Jurkat, Clone E6-1 (cell line): ENCODE measurements around the gene ADAR. TPM values are rescaled to one million over a fixed set of nuclear protein-coding genes. Genes with fewer than 3 reads are reported as not detected.
"Not testable (repeated sequence)": the region's sequence is repeated elsewhere in the genome, so short reads cannot be mapped to it uniquely, and the experiment has no call there.

Experiments
- DNase-seq: peaks from one replicate; pipeline ENCODE4 v3.0.0-alpha.2; 2011; ENCODE audit warnings: low read depth, low spot score
- H3K4me3 ChIP-seq: 2 replicates; pipeline ENCODE4 v1.5.1; 2011; ENCODE audit warnings: mild to moderate bottlenecking, low read length, control low read depth, moderate library complexity
- polyA plus RNA-seq: library from polyadenylated mRNA; unstranded; fragments of >200 nt; gene quantifications from one replicate; pipeline ENCODE4 v1.2.1, GENCODE V29; 2012; ENCODE audit warnings: missing spikeins; ENCODE audit not compliant: insufficient read length, insufficient read depth

Gene ADAR, protein sequence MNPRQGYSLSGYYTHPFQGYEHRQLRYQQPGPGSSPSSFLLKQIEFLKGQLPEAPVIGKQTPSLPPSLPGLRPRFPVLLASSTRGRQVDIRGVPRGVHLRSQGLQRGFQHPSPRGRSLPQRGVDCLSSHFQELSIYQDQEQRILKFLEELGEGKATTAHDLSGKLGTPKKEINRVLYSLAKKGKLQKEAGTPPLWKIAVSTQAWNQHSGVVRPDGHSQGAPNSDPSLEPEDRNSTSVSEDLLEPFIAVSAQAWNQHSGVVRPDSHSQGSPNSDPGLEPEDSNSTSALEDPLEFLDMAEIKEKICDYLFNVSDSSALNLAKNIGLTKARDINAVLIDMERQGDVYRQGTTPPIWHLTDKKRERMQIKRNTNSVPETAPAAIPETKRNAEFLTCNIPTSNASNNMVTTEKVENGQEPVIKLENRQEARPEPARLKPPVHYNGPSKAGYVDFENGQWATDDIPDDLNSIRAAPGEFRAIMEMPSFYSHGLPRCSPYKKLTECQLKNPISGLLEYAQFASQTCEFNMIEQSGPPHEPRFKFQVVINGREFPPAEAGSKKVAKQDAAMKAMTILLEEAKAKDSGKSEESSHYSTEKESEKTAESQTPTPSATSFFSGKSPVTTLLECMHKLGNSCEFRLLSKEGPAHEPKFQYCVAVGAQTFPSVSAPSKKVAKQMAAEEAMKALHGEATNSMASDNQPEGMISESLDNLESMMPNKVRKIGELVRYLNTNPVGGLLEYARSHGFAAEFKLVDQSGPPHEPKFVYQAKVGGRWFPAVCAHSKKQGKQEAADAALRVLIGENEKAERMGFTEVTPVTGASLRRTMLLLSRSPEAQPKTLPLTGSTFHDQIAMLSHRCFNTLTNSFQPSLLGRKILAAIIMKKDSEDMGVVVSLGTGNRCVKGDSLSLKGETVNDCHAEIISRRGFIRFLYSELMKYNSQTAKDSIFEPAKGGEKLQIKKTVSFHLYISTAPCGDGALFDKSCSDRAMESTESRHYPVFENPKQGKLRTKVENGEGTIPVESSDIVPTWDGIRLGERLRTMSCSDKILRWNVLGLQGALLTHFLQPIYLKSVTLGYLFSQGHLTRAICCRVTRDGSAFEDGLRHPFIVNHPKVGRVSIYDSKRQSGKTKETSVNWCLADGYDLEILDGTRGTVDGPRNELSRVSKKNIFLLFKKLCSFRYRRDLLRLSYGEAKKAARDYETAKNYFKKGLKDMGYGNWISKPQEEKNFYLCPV
- 85.5 TPM for polyA plus RNA-seq

GRCh38 chr1:154607609-154608396 lies at the start of gene ADAR:
Gene ADAR (minus strand): TSS chr1:154608186. CDS start chr1:154608006, 180 bp downstream.
- peak within 1 kb of the TSS; percentile 92 for H3K4me3 ChIP-seq
- DNase-seq, result peak; percentile 97

DNA sequence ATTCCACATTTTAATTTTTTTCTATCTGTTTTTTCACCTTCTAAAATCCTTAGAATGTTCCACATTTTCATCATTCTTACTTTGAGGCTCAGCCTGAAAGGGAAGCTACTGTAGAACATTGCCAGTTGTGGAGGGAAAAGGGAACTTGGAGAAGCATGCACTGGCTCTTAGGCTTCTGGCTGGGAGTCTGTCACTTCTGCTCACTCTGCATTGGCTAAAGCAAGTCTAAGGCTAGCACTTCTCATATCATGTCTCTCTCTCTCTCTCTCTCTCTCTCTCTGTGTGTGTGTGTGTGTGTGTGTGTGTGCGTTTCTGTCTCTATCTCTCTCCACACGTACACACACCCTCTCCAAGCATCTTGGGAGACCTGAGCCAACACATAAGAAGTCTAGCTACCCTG lies 49.6 kb upstream of the ADAR start:
- DNase-seq, result no peak
- H3K4me3 ChIP-seq, result no peak overlapping the region

- peak; percentile 70 for DNase-seq
- no peak overlapping the region for H3K4me3 ChIP-seq
Measured at GRCh38 chr1:154652893-154653292, 44.9 kb upstream of the ADAR start.

GRCh38 chr1:154644724-154645123 lies 36.7 kb upstream of the ADAR start:
- not testable (repeated sequence) for H3K4me3 ChIP-seq, DNase-seq

GRCh38 chr1:154641534-154641933 lies 33.5 kb upstream of the ADAR start:
- no peak for DNase-seq

GRCh38 chr1:154639876-154640275 lies 31.9 kb upstream of the ADAR start:
- no peak overlapping the region for H3K4me3 ChIP-seq
- no peak for DNase-seq

More at GRCh38 chr1:154641534-154641933, 33.5 kb upstream of the ADAR start:
- H3K4me3 ChIP-seq, result no peak overlapping the region

DNA sequence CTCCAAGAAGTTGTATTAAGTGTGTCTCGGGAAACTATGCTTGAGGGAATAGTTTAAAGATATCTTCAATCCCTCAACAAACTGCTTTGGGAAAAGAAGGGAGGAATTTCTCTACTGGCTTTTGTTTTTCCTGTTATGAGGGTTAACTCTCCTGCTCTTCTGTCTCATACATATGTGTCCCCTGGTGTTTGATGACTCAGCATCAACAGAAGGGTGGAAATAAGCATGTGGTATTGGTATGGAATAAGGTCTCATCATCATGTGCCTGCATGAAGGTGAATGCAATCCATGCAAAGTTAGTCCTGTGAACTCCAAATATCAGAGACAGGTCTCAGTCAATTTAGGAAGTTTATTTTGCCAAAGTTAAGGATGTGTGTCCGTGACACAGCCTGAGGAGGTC lies 27.2 kb upstream of the ADAR start:
- no peak for DNase-seq
- H3K4me3 ChIP-seq, result no peak overlapping the region

DNA sequence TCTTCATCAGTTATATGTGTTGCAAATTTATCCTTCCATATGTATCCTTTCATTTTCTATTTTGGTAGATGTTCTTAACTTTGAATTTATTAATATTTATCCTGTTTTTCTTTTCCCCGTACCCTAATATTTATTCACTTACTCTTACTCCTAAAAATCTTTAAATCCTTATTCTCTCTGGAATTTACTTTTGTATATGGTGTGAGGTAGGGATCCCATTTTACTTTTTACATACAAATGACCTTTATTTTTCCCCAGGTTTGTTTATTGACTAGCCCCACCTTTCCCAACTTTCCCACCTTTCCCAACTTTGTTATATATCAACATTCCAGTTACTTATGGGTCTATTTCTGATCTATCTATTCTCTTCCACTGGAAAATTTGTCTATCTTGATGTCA lies 21.7 kb upstream of the ADAR start:
- H3K4me3 ChIP-seq, result no peak overlapping the region
- no peak for DNase-seq

GRCh38 chr1:154629061-154629674 lies 21.2 kb upstream of the ADAR start:
- no peak overlapping the region for H3K4me3 ChIP-seq
- DNase-seq, result peak; percentile 83

DNA sequence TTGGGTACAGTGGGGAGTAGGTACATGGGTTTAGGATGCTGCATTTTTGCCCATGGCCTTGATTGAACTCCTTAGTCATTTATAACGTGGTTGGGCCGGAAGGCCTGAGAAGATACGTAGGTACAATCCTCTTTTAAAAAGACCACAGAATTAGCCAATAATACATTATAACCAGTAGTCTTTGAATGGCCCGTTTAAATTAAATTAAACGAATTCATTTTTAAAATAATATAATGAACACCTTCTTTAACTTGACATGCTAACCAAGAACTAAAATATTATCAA lies 20.1 kb upstream of the ADAR start:
- DNase-seq, result no peak
- peak overlapping the region; percentile 88 for H3K4me3 ChIP-seq

GRCh38 chr1:154627257-154628120 lies 19.5 kb upstream of the ADAR start:
- DNase-seq, result peak; percentile 88
- H3K4me3 ChIP-seq, result peak overlapping the region; percentile 88

- no peak for DNase-seq
Measured at GRCh38 chr1:154626456-154627256, 18.7 kb upstream of the ADAR start.

GRCh38 chr1:154624746-154625643 lies 17.0 kb upstream of the ADAR start:
- no peak overlapping the region for H3K4me3 ChIP-seq
- no peak for DNase-seq

More at GRCh38 chr1:154626456-154627256, 18.7 kb upstream of the ADAR start:
- peak overlapping the region; percentile 88 for H3K4me3 ChIP-seq

- no peak for DNase-seq
- H3K4me3 ChIP-seq, result no peak overlapping the region
Measured at GRCh38 chr1:154623358-154623757, 15.4 kb upstream of the ADAR start.

- DNase-seq, result no peak
- H3K4me3 ChIP-seq, result no peak overlapping the region
Measured at GRCh38 chr1:154622503-154623039, 14.6 kb upstream of the ADAR start.
